Motor neuron (in vitro differentiated cells): ENCODE measurements around the gene YTHDF1. TPM values are rescaled to one million over a fixed set of nuclear protein-coding genes. Genes with fewer than 3 reads are reported as not detected.

Experiments
- ATAC-seq, 8 experiments: fragments of 200-7000 bp; cut with Tn5 transposase; replicated peaks in 6 of 8; 2 replicates each; pipeline ENCODE4 v1.8.0; 2021; ENCODE audit warnings: mild to moderate bottlenecking in 8 of 8, moderate library complexity in 8 of 8
- H3K27ac ChIP-seq, 2 donors: fragments of 250-450 bp; sonication (Bioruptor Pico); 2 replicates each; pipeline ENCODE4 v1.9.0; 2021; ENCODE audit warnings: antibody characterized with exemption in 2 of 2, mild to moderate bottlenecking in 2 of 2, moderate library complexity in 1 of 2
- H3K4me1 ChIP-seq, 2 donors: fragments of 250-450 bp; sonication (Bioruptor Pico); replicated peaks in 1 of 2; 2 replicates each; pipeline ENCODE4 v1.6.1; 2021; ENCODE audit warnings: antibody characterized with exemption in 2 of 2, mild to moderate bottlenecking in 2 of 2, moderate library complexity in 1 of 2
- H3K4me3 ChIP-seq, 5 donors: fragments of 250-450 bp; sonication (Bioruptor Pico); 2 replicates each; pipeline ENCODE4 v1.9.0; 2021; ENCODE audit warnings: antibody characterized with exemption in 5 of 5, mild to moderate bottlenecking in 5 of 5, moderate library complexity in 4 of 5
- WGBS, 10 experiments: fragments of 450-650 bp; shearing (Covaris generic); methylation state at CpG; one replicate each; pipeline ENCODE4 v1.0.0; 2022; 5-methylcytosine and 5-hydroxymethylcytosine counted together
- in situ Hi-C, 9 experiments: fragments of 400-800 bp; cut with MboI; loops; one replicate each; pipeline ENCODE4 v1.15.0; 2021; ENCODE audit warnings: low sequenced_read_pairs in 9 of 9, low pct_unique_long_range_greater_than_20kb in 2 of 9; ENCODE audit not compliant: unreplicated experiment in 9 of 9
- total RNA-seq, 8 experiments: library from RNA; unstranded; fragments of 300-600 nt; gene quantifications; 2 replicates each; pipeline versions ENCODE4 v1.2.3 to v1.2.4, GENCODE V29; 2022

YTHDF1 gene
- total RNA-seq, 8 experiments from 2014 or later, result 22.9 to 38.5 (median 33.6) TPM

DNA sequence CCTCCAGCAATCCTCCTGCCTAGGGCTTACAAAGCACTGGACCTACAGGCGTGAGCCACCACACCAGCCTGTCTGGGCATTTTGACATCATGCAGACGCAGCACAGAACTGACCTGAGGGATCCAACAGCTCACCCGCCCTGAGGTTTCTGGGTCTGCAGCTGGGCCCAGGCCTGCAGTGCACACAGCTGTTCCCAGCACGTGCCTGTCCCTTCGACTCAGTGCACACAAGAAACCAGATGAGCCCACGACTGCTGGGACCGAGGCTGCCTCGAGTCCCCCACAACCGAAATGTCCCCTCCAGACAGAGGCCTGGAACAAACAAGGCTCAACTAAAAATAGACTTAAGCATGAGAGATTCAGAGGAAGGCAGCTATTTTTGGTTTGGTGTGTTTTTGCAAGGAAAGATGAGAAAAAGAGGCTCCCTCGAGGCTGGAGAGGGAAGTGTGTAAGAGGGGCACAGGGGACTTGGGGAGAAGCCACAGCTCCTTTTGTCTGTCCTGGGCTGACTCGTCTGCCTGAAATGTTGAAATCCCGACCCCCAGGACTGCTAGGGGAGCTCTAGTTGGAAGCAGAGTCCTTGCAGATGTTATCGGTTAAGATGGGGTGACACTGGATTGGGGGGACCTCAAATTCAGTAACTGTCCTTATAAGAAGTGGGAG, 66.3 kb downstream of the YTHDF1 start:
- no peak overlapping the region for H3K27ac ChIP-seq
- 0 to 90% (median 53%) methylated on average over 2 to 5 of the region's 13 CpGs; no CpG with 5 or more reads in 3 of the 10 experiments for WGBS, 10 experiments
- in situ Hi-C loops, result no loop called here

DNA sequence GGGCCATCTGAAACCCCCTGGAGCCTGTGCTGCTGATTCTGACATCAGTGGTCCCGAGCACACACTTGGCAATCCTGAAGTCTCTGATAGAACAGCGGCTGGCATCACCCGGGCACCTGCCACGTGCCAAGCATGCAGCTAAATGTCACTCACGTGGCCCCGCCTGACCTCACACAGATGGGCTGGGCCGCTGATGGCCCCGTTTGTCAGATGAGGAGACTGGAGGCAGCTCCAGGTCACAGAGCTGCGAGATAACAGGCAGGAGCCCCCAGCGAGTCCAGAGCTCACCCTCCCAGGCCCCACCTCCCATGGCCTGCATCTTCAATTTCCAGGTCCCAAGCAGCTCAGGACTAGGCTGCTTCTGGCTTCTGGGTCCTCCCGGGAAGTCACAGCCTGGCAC, 67.2 kb downstream of the YTHDF1 start:
- Histone ChIP-seq H3K4me1 (peaks cover 10% of the 10 kb centered on the region in 2 donors), H3K27ac (no peak overlapping the region), H3K4me3 (no peak overlapping the region)
- in situ Hi-C loops, result no loop called here
- no peak for ATAC-seq
- WGBS, 10 experiments, result 17 to 100% (median 86%) methylated on average over 1 to 6 of the region's 11 CpGs; no CpG with 5 or more reads in 5 of the 10 experiments

More for the DNA sequence above, 66.3 kb downstream of the YTHDF1 start:
- no peak for ATAC-seq
- Histone ChIP-seq H3K4me3 (no peak overlapping the region), H3K4me1 (peaks cover 14 to 16% of the 10 kb centered on the region in 2 donors)

DNA sequence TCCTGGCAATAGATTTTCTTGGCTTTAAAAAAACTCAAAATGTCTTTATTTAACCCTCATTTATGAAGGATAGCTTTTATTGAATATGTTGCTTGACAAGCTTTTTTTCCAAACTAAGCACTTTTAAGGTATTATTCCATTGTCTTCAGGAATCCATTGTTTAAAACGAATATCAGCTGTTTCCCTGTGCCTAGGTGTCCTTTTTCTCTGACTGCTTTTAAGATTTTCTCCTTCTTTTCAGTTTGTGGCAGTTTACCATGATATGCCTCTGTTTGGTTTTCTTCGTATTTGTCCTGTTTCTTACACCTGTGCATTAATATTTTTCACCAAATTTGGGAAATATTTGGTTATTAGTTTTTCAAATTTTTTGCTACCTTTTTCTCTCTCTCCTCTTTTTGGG, 68.4 kb downstream of the YTHDF1 start:
- WGBS, 10 experiments, result 0 to 72% (median 47%) methylated on average over 2 of the region's 2 CpGs
- H3K4me3 ChIP-seq, result no peak overlapping the region
- H3K27ac ChIP-seq, result no peak overlapping the region
- in situ Hi-C loops, result no loop called here
- peaks cover 10 to 12% of the 10 kb centered on the region in 2 donors for H3K4me1 ChIP-seq
- ATAC-seq, result no peak

Other genes with a start within 250 kb of the YTHDF1 start
- gene BHLHE23, start 209.2 kb downstream of the YTHDF1 start, total RNA-seq, result under 1 TPM in 3 of 8 experiments, not detected in 5; 0.21 to 0.52 (median 0.22) TPM
- gene BIRC7, start 19.8 kb upstream of the YTHDF1 start, total RNA-seq, result 10 to 100 TPM in 2 of 8 experiments, 1 to 10 TPM in 2, under 1 TPM in 2, not detected in 2; 0.29 to 14.1 (median 2.2) TPM
- 100 to 1,000 TPM in 1 of 8 experiments, 10 to 100 TPM in 4, under 1 TPM in 3; 0.31 to 102 (median 18.5) TPM for gene NKAIN4, start 38.3 kb upstream of the YTHDF1 start, total RNA-seq
- 100 to 1,000 TPM in 1 of 8 experiments, 10 to 100 TPM in 7; 37.1 to 103 (median 66.8) TPM for gene ARFGAP1, start 56.7 kb upstream of the YTHDF1 start, total RNA-seq
- gene COL20A1, start 77.1 kb upstream of the YTHDF1 start, total RNA-seq, result 1 to 10 TPM in 1 of 8 experiments, under 1 TPM in 7; 0.13 to 1.6 (median 0.55) TPM
- gene CHRNA4, start 145.2 kb upstream of the YTHDF1 start, total RNA-seq, result 10 to 100 TPM in 4 of 8 experiments, 1 to 10 TPM in 3, under 1 TPM in 1; 0.54 to 29.1 (median 12.5) TPM